Right ventricle myocardium inferior (tissue), 1 donor: ENCODE results near the gene TMEM258. TPM values are rescaled to one million over a fixed set of nuclear protein-coding genes. Genes with fewer than 3 reads are reported as not detected.

Source experiments
- ATAC-seq: fragments of 200-7000 bp; cut with Tn5 transposase; one replicate; pipeline ENCODE4 v1.9.1; 2020; ENCODE audit warnings: mild to moderate bottlenecking, moderate library complexity
- DNase-seq: peaks from one replicate; pipeline ENCODE4 v3.0.0; 2021; ENCODE audit errors: missing footprints
- intact Hi-C: fragments of 100-400 bp; cut with DNase I; formaldehyde crosslinking; loops from one replicate; pipeline ENCODE4 v1.11.0; 2022
- long read RNA-seq: library from polyadenylated mRNA; unstranded; transcript quantifications from one replicate; pipeline ENCODE4 v2.0.0, GENCODE V29; 2021
- total RNA-seq: library from RNA; stranded (reverse); fragmentation: NEBNext Ultra II Directional; extraction: Animal tissue kit (Norgen Biotek cat#: 25700); gene quantifications from one replicate; pipeline ENCODE4 v1.2.1, GENCODE V29; 2021
- donor health status: DM: no; HTN: yes; CAD: no; lungs with severe emphysema.

TMEM258 gene
- 130 TPM for total RNA-seq
- long read RNA-seq, transcript TMEM258-204 (4 exons, 575 nt): major isoform, 92 of 96 reads
- long read RNA-seq, partial matches to known transcripts: 3 of 96 reads
- long read RNA-seq, other reads (novel, unspliced or antisense): 0 of 96 reads

DNA sequence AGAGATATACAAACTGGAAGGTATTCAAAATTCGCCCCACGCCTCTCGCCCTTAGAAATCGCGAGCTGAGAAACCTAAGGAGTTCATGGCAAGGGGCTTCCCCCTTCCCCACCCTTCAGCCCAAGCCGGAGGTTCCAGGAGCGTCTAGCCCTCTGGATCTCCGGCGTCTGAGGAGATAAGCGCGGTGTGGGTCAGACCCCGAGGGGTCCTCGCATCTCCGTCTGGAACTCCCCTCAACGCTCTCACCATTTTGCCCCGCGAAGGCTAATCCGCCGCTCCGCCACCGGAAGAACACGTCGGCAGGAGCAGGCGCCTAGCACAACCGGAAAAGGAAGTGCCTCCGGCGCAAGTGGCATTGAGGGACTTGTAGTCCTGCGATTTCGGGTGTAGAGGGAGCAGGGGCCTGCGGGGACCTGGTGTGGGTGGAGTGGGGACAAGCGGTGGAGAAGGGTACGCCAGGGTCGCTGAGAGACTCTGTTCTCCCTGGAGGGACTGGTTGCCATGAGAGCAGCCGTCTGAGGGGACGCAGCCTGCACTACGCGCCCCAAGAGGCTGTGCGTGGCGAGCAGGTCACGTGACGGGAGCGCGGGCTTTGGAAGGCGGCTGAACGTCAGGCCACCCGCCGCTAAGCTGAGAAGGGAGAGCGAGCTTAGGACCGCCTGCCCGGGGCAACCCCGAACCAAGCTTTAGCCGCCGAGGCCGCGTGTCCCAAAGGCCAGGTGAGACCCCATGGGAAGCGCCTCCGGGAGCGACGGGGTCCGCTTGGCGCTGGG is at the start of gene TMEM258, which contains the start of gene FEN1:
TSS of gene TMEM258 (minus strand) at position 290 of the 773 bp plus-strand sequence. CDS start at position 249, 41 bp downstream.
TSS of gene FEN1 (plus strand) at position 602 of the 773 bp plus-strand sequence. CDS start 2,451 bp downstream, outside the sequence.
- DNase-seq (peak; percentile 95), ATAC-seq (peak; percentile 93)
- intact Hi-C loops: loop anchor here (2.0 kb wide), 2 partner anchors 290 to 316 kb away; no protein-coding TSS in a partner anchor

GRCh38 chr11:61841636-61842527 is 49.5 kb upstream of the TMEM258 start:
- intact Hi-C loops: no loop called here
- ATAC-seq (peak; percentile 78), DNase-seq (peak; percentile 55)

- ATAC-seq (no peak), DNase-seq (peak; percentile 43)
- intact Hi-C loops: no loop called here
Observed at GRCh38 chr11:61840371-61840770, 48.0 kb upstream of the TMEM258 start.

DNA sequence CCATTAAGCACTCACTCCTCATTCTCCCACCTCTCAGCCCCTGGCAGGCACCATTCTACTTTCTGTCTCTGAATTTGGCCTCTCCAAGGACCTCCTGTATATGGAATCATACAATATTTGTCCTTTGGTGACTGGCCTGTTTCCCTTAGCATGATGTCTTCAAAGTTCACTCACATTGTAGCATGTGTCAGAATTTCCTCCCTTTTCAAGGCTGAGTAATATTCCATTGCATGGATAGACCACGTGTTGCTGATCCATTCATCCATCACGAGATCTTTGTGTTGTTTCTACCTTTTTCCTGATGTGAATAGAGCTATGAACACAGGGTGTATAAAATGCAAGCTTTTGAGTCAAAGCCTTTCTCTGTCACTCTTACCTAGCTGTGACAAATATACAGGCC is 47.3 kb upstream of the TMEM258 start:
- no peak for ATAC-seq
- no peak for DNase-seq

DNA sequence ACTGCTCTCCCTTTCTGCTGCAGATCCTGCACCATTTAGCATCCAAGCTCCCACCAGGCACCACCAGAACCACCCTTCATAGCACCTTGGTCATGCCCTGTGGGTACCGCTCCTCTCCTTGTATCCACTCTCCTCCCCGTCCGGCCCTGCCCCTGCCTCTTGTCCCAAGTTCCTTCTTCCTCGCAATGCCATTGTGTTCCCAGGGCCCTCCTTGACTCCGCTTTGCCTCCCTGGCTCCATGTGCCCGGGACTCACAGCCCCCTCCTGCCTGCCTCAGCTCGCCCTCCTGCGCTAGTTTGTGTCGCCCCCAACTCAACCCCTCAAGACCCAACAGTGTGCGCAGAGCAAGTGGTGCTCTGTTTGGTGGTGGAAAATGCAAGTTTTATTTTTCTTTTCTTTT is 46.5 kb upstream of the TMEM258 start:
- DNase-seq: peak; percentile 40
- intact Hi-C loops: no loop called here
- ATAC-seq: no peak

More for the DNA sequence above, 47.3 kb upstream of the TMEM258 start:
- intact Hi-C loops: no loop called here

DNA sequence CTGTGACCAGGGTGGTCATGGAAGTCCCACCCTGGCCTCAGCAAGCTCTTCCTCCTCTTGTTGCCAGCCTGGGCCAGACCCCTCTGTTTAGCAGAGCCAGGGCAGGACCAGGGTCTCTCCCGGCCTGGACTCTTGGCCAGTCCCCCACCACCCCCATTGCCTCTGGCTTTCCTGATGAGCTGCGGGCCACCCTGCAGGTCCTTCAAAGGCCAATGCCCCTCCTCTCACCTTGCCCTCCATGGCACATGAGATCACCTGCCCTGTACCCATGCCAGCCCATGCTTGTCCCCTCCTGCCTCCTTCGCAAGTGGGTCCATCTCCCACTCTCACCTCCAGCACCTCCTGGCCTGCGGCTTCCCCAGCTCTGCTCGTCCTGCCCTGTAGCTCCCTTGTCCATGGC is 46.1 kb upstream of the TMEM258 start:
- intact Hi-C loops: no loop called here
- ATAC-seq: no peak
- peak; percentile 43 for DNase-seq

DNA sequence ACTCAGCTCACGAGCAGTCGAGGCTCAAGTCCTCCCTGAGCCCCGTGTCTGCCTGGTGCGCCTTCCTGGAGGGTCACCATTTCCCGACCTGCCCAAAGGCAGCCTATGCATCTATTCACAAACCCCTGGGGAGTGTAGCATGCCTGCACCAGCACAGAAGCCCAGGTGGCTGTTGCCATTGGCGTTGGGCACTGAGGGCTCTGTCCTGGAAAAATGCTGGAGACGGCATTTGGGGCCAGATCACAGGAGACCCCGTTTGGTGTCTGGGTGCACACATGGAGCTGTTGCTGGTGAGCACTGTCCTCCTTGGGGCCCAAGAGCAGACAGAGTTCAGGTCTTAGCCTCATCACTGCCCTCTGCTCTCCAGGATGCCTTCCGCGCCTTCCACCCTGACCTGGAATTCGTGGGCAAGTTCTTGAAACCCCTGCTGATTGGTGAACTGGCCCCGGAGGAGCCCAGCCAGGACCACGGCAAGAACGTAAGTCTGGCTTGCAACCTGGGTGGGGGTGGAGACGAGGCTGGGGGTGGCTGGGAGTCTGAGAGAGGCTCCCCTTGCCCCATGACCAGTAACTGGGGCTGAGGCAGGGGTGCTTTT is 45.1 kb upstream of the TMEM258 start:
- peak; percentile 2 for DNase-seq
- no peak for ATAC-seq
- intact Hi-C loops: no loop called here

DNA sequence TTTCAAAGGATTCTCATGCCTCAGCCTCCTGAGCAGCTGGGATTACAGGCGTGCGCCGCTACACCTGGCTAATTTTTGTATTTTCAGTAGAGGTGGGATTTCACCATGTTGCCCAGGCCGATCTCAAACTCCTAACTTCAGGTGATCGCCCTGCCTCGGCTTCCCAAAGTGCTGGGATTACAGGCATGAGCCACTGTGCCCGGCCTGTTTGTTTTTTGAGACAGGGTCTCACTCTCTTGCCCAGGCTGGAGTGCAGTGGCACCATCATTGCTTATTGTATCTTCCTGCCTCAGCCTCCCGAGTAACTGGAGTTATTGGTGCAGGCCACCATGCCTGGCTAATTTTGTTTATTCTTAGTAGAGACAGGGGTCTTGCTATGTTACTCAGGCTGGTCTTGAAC is 43.8 kb upstream of the TMEM258 start:
- ATAC-seq (no peak), DNase-seq (peak; percentile 54)
- intact Hi-C loops: no loop called here

- ATAC-seq (peak; percentile 79), DNase-seq (peak; percentile 78)
- intact Hi-C loops: no loop called here
Observed at GRCh38 chr11:61834278-61835048, 42.1 kb upstream of the TMEM258 start.

DNA sequence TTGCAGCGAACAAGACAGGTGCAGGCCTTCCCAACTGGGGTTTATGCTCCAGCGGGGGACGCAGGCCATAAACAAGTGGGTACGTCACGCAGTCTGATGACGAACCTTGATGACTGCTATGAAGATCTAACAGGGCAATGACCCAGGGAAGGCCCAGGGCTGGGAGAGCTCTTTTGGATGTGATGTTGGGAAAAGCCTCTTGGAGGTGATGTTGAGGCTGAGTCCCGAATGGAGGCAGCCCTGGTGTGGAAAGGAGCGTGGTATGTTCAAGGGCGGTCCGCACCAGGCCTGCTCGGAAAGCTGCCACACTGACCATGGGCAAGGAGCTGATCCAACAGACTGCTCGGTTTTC is 41.5 kb upstream of the TMEM258 start:
- intact Hi-C loops: no loop called here
- DNase-seq (peak; percentile 1), ATAC-seq (no peak)

DNA sequence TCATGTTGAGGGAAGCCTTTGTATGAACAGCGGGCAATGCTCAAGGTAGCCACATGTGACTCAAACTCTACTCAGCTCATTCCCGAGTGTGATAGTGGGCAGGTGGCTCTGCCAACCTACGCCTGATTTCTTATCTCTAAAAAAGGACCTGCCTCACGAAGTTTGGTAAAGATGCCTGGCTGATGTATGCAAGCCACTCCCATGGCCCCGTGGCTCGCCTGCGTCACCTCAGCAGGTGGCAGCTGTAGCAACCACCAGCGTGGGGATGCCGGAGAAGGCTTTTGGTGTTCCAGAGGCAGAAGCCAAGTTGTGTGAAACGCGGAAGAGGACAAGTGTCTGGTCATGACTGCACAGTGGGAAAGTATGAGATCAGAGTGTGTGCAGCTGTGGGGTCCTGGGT is 41.1 kb upstream of the TMEM258 start:
- DNase-seq (peak; percentile 51), ATAC-seq (no peak)
- intact Hi-C loops: no loop called here

DNA sequence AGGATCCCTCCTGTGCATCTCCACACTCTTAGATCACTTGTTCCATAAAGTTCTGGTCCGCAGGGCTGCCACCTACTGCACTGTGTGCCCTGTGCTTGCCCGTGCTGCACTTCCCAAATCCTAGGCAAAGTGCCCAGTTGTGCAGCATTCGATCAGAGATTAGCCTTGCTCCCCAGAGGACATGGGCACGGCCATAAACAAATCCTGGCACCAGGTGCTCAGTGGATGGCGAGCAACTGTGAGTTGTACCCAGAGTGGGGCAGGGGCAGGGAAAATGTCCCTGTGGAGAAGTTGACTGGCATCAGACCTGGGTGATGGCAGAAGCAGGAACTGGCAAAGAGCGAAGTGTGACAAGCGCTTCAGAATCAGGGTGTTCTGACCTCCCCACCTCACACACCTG is 40.4 kb upstream of the TMEM258 start:
- intact Hi-C loops: no loop called here
- ATAC-seq (peak; percentile 37), DNase-seq (peak; percentile 76)

DNA sequence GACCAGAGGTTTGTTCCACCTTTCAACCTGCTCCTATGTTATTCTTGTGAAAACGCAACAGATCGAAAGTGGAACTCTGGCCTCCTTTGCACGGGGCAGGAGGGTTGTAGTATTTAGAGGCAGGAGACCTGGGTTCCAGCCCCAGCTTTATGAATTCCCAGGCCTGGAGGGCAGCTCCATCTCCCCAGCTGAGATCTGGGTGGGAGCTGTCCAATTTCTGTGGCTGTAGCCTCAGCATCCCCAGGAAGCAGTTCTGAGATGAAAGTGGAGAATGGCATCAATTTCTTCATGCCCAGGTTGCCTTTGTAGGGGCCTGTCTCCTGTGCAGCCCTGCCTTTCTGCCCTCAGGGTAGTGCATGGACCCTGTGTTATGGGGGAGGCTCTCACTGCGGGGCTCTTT is 39.8 kb upstream of the TMEM258 start:
- ATAC-seq: no peak
- intact Hi-C loops: no loop called here
- DNase-seq: peak; percentile 4

GRCh38 chr11:61830237-61831105 is 38.1 kb upstream of the TMEM258 start:
- DNase-seq: no peak
- no peak for ATAC-seq
- intact Hi-C loops: no loop called here

DNA sequence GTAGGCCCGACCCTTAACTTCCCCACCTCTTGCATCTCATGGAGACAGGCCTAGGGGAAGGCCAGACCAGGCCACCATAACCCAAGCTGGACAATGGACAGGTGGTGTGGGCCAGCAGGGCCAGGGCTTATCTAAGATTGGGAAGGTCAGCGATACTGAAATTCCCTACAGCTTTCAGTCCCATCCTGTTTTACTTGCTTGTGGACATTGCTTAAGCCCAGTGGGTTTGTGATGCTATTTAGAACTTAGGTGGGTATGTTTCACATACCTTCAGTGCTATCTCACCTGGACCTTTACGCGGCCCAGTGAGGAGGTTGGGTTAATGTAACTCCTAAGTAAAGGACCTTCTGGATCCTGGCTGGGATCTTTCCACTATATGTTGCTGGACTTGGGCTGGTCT is 37.4 kb upstream of the TMEM258 start:
- DNase-seq (peak; percentile 22), ATAC-seq (no peak)
- intact Hi-C loops: loop anchor here (5.0 kb wide), 1 partner anchor 32 kb away; no protein-coding TSS in a partner anchor

DNA sequence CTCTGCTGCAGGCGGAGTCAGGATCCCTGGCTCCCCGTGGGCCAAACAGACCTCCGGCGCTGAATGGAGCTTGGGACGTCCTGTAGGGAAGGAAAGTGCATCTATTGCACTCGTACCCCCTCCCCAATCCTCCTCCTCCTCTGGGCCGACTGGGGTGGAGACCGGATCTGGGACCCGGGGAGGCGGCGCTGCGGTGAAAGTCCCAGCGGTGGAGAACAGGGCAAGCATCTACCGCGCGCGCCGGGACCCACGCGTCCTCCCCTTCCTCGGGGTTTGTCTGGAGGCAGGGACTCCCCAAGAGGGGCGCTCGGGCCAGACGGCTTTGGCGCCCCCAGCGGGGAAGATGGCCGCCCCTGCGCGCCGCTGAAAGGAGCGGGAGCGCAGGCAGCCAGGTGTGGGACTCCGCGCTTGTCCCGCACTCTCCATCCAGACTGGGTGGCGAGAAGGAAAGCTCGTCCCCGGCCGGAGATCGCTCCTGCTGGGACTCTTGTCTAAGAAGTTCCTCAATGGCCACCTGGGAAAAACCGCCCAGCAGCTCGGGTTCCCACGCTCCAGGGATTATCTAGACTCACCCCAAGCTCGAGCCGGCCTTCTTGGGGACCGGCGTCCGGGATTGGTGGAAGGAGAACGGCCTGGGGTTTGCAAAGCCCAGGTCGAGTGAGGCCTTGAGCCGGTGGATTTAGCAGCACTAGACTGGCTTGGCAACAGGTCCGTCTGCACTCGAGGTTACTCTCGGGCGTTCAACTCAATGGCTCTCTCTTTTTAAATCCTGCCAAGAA is 36.4 kb upstream of the TMEM258 start:
- intact Hi-C loops: loop anchor here (5.0 kb wide), 1 partner anchor 33 kb away; no protein-coding TSS in a partner anchor
- ATAC-seq (peak; percentile 27), DNase-seq (peak; percentile 69)

DNA sequence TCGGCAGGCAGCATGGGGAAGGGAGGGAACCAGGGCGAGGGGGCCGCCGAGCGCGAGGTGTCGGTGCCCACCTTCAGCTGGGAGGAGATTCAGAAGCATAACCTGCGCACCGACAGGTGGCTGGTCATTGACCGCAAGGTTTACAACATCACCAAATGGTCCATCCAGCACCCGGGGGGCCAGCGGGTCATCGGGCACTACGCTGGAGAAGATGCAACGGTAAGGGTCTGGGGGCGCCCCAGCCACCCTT is 35.9 kb upstream of the TMEM258 start:
- ATAC-seq (no peak), DNase-seq (peak; percentile 62)
- intact Hi-C loops: loop anchor here (5.0 kb wide), 1 partner anchor 34 kb away; no protein-coding TSS in a partner anchor
